ENCODE results near the gene ADAT3. TPM values are rescaled to one million over a fixed set of nuclear protein-coding genes. Genes with fewer than 3 reads are reported as not detected.
A peak's percentile ranks its signal among the peaks of the same experiment; 100 is the strongest.

Gene ADAT3
- total and polyA plus RNA-seq, 2 of the 4 experiments (the other 2 are of a cell fraction): 0.36 to 2.8 TPM

DNA sequence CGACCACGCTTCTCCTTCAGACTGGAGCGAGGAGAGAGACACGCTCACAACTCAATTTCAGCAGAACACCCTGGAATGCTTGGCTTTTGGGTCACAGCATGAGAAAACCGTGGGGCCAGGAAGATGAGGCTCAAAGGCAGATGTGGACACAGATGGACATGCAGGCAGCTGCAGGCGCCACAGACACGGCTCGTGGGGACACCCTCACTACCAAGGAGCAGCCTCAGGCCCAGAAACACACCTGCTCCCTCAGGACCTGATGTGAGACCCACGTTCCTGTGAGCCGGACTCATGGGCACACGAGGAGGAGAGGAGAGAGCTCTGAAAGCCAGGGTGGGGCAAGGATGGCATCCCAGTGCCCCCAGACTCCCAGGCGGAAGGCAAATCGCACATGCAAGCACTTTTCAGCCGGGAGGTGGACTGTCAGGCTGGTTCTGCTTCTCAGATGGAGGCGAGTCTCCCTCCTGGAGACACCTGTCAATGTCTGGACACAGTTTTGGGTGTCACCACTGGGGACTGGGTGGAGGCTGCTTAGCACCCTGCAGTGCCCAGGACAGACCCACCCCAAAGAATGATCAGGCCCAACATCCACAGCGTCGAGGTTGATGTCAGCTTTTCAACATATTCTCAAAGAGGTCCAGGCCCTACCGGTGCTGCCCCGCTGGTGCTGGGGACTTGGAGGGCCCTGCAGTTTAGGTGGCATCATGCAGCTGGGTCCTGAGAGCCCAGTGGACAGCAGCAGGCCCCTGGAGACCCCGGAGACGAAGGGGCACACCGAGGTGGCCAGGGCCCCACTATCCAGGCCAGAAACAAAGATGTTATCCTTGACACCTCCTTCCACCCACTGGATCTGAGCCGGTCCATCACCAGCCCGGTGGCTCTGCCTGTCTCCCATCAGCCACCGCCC lies 22.2 kb upstream of the ADAT3 start (continued):
- TF ChIP-seq, protein P1, sequence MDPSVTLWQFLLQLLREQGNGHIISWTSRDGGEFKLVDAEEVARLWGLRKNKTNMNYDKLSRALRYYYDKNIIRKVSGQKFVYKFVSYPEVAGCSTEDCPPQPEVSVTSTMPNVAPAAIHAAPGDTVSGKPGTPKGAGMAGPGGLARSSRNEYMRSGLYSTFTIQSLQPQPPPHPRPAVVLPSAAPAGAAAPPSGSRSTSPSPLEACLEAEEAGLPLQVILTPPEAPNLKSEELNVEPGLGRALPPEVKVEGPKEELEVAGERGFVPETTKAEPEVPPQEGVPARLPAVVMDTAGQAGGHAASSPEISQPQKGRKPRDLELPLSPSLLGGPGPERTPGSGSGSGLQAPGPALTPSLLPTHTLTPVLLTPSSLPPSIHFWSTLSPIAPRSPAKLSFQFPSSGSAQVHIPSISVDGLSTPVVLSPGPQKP (IDR thresholded peaks at IDR 0.05; ENCODE audit: borderline replicate concordance, low read depth, low read length): no peak

DNA sequence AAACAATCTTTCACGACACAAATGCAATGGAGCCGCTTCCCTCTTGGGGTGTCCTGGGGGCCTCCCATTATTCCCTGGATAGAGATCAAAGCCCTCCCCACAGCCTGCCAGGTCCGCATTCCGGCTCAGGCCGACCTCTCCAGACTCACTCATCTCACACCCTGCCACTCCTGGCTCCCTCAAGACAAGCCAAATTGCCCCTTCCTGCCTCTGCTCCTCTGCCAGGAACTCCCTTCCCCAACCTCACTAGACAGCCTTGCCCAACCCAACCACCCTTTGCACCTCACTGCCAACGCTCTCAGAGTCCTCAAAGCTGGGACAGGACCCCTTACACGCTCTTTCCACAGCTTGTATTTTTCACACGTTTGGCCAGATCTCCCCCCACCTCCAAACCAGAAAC lies 21.4 kb upstream of the ADAT3 start:
- TF ChIP-seq, protein P2, sequence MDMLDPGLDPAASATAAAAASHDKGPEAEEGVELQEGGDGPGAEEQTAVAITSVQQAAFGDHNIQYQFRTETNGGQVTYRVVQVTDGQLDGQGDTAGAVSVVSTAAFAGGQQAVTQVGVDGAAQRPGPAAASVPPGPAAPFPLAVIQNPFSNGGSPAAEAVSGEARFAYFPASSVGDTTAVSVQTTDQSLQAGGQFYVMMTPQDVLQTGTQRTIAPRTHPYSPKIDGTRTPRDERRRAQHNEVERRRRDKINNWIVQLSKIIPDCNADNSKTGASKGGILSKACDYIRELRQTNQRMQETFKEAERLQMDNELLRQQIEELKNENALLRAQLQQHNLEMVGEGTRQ (IDR thresholded peaks at IDR 0.05; ENCODE audit: low read depth, low read length): no peak
- TF ChIP-seq RCOR1 (IDR thresholded peaks at IDR 0.05; ENCODE audit: insufficient replicate concordance, low read length): no peak
- TF ChIP-seq, protein P3, sequence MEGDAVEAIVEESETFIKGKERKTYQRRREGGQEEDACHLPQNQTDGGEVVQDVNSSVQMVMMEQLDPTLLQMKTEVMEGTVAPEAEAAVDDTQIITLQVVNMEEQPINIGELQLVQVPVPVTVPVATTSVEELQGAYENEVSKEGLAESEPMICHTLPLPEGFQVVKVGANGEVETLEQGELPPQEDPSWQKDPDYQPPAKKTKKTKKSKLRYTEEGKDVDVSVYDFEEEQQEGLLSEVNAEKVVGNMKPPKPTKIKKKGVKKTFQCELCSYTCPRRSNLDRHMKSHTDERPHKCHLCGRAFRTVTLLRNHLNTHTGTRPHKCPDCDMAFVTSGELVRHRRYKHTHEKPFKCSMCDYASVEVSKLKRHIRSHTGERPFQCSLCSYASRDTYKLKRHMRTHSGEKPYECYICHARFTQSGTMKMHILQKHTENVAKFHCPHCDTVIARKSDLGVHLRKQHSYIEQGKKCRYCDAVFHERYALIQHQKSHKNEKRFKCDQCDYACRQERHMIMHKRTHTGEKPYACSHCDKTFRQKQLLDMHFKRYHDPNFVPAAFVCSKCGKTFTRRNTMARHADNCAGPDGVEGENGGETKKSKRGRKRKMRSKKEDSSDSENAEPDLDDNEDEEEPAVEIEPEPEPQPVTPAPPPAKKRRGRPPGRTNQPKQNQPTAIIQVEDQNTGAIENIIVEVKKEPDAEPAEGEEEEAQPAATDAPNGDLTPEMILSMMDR (conservative IDR thresholded peaks at IDR 0.05; ENCODE audit: low read depth, low read length): no peak
- no peak for TF ChIP-seq RFX5 (IDR thresholded peaks at IDR 0.05; ENCODE audit: low read depth, low read length)

More for the DNA sequence above, 21.4 kb upstream of the ADAT3 start:
- peak overlapping the region; percentile 92 for H3K23ac ChIP-seq (ENCODE audit: low read depth, low read length)
- no peak overlapping the region for H3K56ac ChIP-seq (ENCODE audit: extremely low read depth, insufficient read depth, low read length)
- no peak overlapping the region for H3K18ac ChIP-seq (ENCODE audit: low read depth, low read length)
- in situ Hi-C loops (cut with MboI; ENCODE audit: low sequenced_read_pairs) (no loop called here), intact Hi-C loops (cut with micrococcal nuclease) (no loop called here), dilution Hi-C loops (cut with HindIII; ENCODE audit: low sequenced_read_pairs, unreplicated experiment) (no loop called here)
- H3K36me3 ChIP-seq (ENCODE audit: control insufficient read depth, insufficient read depth, low read length): peaks cover 12% of the 10 kb centered on the region; the same call in 1 of the 2 replicates
- no peak overlapping the region for H2AFZ ChIP-seq (replicated peaks; ENCODE audit: low read length, poor library complexity)
- BruUV-seq (replicated peaks): no TSS peak
- peak overlapping the region; percentile 4; the same call in 1 of the 2 replicates for H3K27ac ChIP-seq (ENCODE audit: insufficient read depth, low read length)
- no peak overlapping the region for H2BK5ac ChIP-seq (ENCODE audit: low read depth, low read length, poor library complexity, severe bottlenecking)
- H2AK9ac ChIP-seq (replicated peaks; ENCODE audit: low read depth, low read length, poor library complexity): peak overlapping the region; percentile 99
- DNase-seq (no peak), ATAC-seq (ENCODE audit: low read depth) (no peak)
- H2AK5ac ChIP-seq (ENCODE audit: low read depth, low read length): no peak overlapping the region
- no peak overlapping the region for H2BK15ac ChIP-seq (ENCODE audit: low read depth, low read length)
- ChIA-PET POLR2A (ENCODE audit: unreplicated experiment) (no interaction called here), CTCF (no interaction called here)
- WGBS, 2 experiments (ENCODE audit: extremely low coverage in 2 of 2, insufficient read length in 1 of 2): 48% methylated on average over 4 of the region's 8 CpGs; no CpG with 5 or more reads in 1 of the 2 experiments
- H3K79me1 ChIP-seq (ENCODE audit: low read depth in 1 of 2, low read length in 2 of 2): peaks cover 4 to 44% of the 10 kb centered on the region in 2 experiments
- H3K4me2 ChIP-seq (ENCODE audit: low read depth, low read length): peak overlapping the region; percentile 99
- H3K4me1 ChIP-seq (ENCODE audit: control insufficient read depth, insufficient read depth, low read length): peaks cover 24% of the 10 kb centered on the region
- H3K27me3 ChIP-seq (ENCODE audit: control insufficient read depth, insufficient read depth, low read length): no peaks in the 10 kb centered on the region
- H3K4me3 ChIP-seq (ENCODE audit: insufficient read depth, low read depth, low read length): peak overlapping the region; percentile 99
- H4K8ac ChIP-seq (ENCODE audit: low read depth in 2 of 2, low read length in 2 of 2): no peak overlapping the region
- peaks cover 46% of the 10 kb centered on the region for H4K20me1 ChIP-seq (ENCODE audit: insufficient read depth, low read length)
- H4K91ac ChIP-seq (ENCODE audit: insufficient read depth, low read depth, low read length): no peak overlapping the region
- no peak overlapping the region for H4K5ac ChIP-seq (ENCODE audit: low read depth, low read length)
- no peak overlapping the region for H2BK20ac ChIP-seq (ENCODE audit: low read depth, low read length)
- peaks cover 18% of the 10 kb centered on the region for H3K9me1 ChIP-seq (ENCODE audit: insufficient read depth, low read length)
- H3K14ac ChIP-seq (replicated peaks; ENCODE audit: low read depth, low read length): peak overlapping the region; percentile 63; the same call in 1 of the 2 replicates
- peak overlapping the region; percentile 97 for H3K9ac ChIP-seq (ENCODE audit: low read depth, low read length)
- H2BK120ac ChIP-seq (ENCODE audit: low read depth, low read length): no peak overlapping the region
- H3K9me3 ChIP-seq (ENCODE audit: control insufficient read depth, insufficient read depth, low read length): no peaks in the 10 kb centered on the region
- no peak overlapping the region for H3K4ac ChIP-seq (ENCODE audit: low read depth, low read length)

Data from IMR-90 (cell line).